Endothelial cell (in vitro differentiated cells): ENCODE results near the gene CEMIP. TPM values are rescaled to one million over a fixed set of nuclear protein-coding genes. Genes with fewer than 3 reads are reported as not detected.
A peak's percentile ranks its signal among the peaks of the same experiment; 100 is the strongest.

Source experiments
- DNase-seq: peaks from one replicate; pipeline ENCODE4 v3.0.0; 2021; ENCODE audit warnings: low spot score
- H3K27ac Mint-ChIP-seq: one replicate; pipeline ENCODE4 v1.8.0; 2021; ENCODE audit warnings: mixed read lengths, inconsistent platforms; ENCODE audit not compliant: unreplicated experiment
- H3K27me3 Mint-ChIP-seq: one replicate; pipeline ENCODE4 v1.8.0; 2021; ENCODE audit warnings: mild to moderate bottlenecking, moderate library complexity, mixed read lengths, inconsistent platforms; ENCODE audit not compliant: unreplicated experiment
- H3K36me3 Mint-ChIP-seq: one replicate; pipeline ENCODE4 v1.8.0; 2021; ENCODE audit warnings: mild to moderate bottlenecking, low read depth, mixed read lengths, inconsistent platforms; ENCODE audit not compliant: unreplicated experiment
- H3K4me1 Mint-ChIP-seq: one replicate; pipeline ENCODE4 v1.8.0; 2021; ENCODE audit warnings: mild to moderate bottlenecking, mixed read lengths, inconsistent platforms; ENCODE audit not compliant: unreplicated experiment
- H3K4me3 Mint-ChIP-seq: one replicate; pipeline ENCODE4 v1.8.0; 2021; ENCODE audit warnings: mild to moderate bottlenecking, mixed read lengths, inconsistent platforms; ENCODE audit not compliant: unreplicated experiment
- H3K9me3 Mint-ChIP-seq: one replicate; pipeline ENCODE4 v1.8.0; 2021; ENCODE audit warnings: mixed read lengths, inconsistent platforms; ENCODE audit not compliant: unreplicated experiment
- CTCF ChIP-seq: fragments of 200-600 bp; sonication (generic); IDR thresholded peaks from one replicate; pipeline ENCODE4 v1.5.0; 2021; ENCODE audit warnings: antibody characterized with exemption; ENCODE audit not compliant: unreplicated experiment
- total RNA-seq: library from RNA; stranded (reverse); fragmentation: NEBNext Ultra II Directional; extraction: Animal tissue kit (Norgen Biotek cat#: 25700); gene quantifications from one replicate; pipeline ENCODE4 v1.2.1, GENCODE V29; 2021; ENCODE audit not compliant: unreplicated experiment

CEMIP gene
- total RNA-seq, 1 donor from 2014 or later = not detected

GRCh38 chr15:80989518-80990478 lies 210.6 kb downstream of the CEMIP start, which contains the start of gene MESD:
Gene MESD, minus strand, starts transcription at chr15:80989819. Its CDS starts 28 bp downstream, at chr15:80989791.
- peak within 1 kb of the TSS; percentile 92 for H3K27ac Mint-ChIP-seq
- H3K9me3 Mint-ChIP-seq = no peaks in the 10 kb centered on the region
- no peak for TF ChIP-seq CTCF

GRCh38 chr15:80990955-80991354 lies 211.8 kb downstream of the CEMIP start:
- no peak overlapping the region for H3K27ac Mint-ChIP-seq
- peaks cover 31% of the 10 kb centered on the region for H3K4me1 Mint-ChIP-seq
- peaks cover 6% of the 10 kb centered on the region for H3K36me3 Mint-ChIP-seq
- H3K4me3 Mint-ChIP-seq = no peak overlapping the region
- no peak for DNase-seq
- H3K9me3 Mint-ChIP-seq = no peaks in the 10 kb centered on the region
- TF ChIP-seq CTCF = no peak
- H3K27me3 Mint-ChIP-seq = peaks cover 4% of the 10 kb centered on the region

More at GRCh38 chr15:80989518-80990478, 210.6 kb downstream of the CEMIP start, which contains the start of gene MESD:
- Mint-ChIP-seq H3K36me3 (peaks cover 6% of the 10 kb centered on the region), H3K4me3 (peak within 1 kb of the TSS; percentile 99), H3K27me3 (peaks cover 4% of the 10 kb centered on the region), H3K4me1 (peaks cover 31% of the 10 kb centered on the region)
- peak; percentile 99 for DNase-seq

- H3K4me3 Mint-ChIP-seq = no peak overlapping the region
- H3K27ac Mint-ChIP-seq = no peak overlapping the region
- TF ChIP-seq CTCF = no peak
- peaks cover 6% of the 10 kb centered on the region for H3K36me3 Mint-ChIP-seq
- no peak for DNase-seq
- H3K27me3 Mint-ChIP-seq = peaks cover 4% of the 10 kb centered on the region
- H3K9me3 Mint-ChIP-seq = no peaks in the 10 kb centered on the region
- H3K4me1 Mint-ChIP-seq = peaks cover 31% of the 10 kb centered on the region
These were observed 212.3 kb downstream of the CEMIP start for GRCh38 chr15:80991421-80991820.

- H3K9me3 Mint-ChIP-seq = no peaks in the 10 kb centered on the region
- H3K27me3 Mint-ChIP-seq = peaks cover 4% of the 10 kb centered on the region
- peaks cover 6% of the 10 kb centered on the region for H3K36me3 Mint-ChIP-seq
- peaks cover 27% of the 10 kb centered on the region for H3K4me1 Mint-ChIP-seq
- H3K27ac Mint-ChIP-seq = no peak overlapping the region
- no peak overlapping the region for H3K4me3 Mint-ChIP-seq
- DNase-seq = no peak
- TF ChIP-seq CTCF = no peak
These were observed 212.8 kb downstream of the CEMIP start for GRCh38 chr15:80992006-80992405.

- peaks cover 25% of the 10 kb centered on the region for H3K4me1 Mint-ChIP-seq
- H3K9me3 Mint-ChIP-seq = no peaks in the 10 kb centered on the region
- DNase-seq = no peak
- H3K36me3 Mint-ChIP-seq = peaks cover 6% of the 10 kb centered on the region
- no peak overlapping the region for H3K4me3 Mint-ChIP-seq
- TF ChIP-seq CTCF = no peak
- no peak overlapping the region for H3K27ac Mint-ChIP-seq
- peaks cover 4% of the 10 kb centered on the region for H3K27me3 Mint-ChIP-seq
These were observed 213.3 kb downstream of the CEMIP start for GRCh38 chr15:80992441-80992840.
